ENCODE measurements around the gene DISC1.
"Not testable (repeated sequence)": the region's sequence is repeated elsewhere in the genome, so short reads cannot be mapped to it uniquely, and the experiment has no call there.

Gene DISC1

DNA sequence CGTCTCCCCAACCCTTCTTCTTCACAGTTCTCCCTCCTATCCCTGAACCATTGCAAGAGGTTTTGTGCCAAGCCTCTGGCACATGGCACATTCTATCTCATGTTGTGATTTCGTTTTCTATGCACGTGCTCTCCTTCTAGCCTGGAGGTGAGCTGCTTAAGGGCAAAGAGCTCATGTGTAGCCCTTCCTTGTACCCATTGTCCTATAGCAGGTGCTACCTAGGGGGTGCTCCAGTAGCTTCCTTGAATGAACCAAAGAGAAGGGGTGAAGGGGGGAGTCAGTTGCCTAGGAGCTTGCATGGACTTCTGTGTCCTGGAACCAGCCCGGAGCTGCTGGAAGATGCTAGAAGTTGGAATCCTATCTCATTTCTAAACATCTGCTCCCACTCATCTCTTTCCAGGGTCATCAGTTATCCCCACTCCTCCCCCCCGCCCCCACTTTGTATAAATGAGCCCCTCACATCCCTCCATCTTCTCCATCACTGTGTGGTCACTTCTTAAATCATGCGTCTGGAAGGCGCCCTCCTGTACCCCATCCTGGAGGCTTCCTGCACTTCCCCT is 535 bp upstream of the DISC1 start:
- no peak overlapping the region for H3K9ac ChIP-seq (ENCODE audit: low read depth, low read length)

DNA sequence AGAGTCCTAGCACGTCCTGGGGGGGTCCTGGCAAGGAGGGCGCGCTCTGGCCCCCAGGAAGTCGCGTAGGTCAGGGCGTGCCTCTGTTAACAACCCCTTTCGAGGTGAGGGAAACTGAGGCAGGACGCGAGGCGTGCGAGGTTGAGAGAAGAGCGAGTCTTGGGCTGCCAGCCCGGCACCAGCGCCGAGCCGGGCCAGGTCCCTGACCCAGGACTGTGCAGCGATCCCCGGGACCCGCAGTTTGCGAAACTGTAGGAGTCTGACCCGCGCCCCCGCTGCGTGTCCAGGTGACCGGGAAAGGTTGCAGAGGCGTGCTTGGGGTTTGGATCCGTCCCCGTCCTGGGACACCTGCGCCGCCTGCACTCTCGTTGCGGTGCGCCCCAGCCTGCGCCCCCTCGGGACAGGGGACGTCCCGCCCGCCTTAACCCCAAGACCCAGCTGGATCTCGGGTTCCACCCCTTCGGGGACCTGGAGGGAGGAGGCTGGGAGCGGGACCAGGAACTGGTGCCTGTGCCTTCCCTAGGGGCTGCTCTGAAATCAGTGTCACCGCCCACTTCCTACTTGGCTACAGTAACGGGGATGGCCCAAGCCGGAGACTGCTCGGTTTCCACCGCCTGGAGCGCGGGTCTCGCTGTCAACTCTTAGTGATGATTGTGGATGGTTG is 493 bp downstream of the DISC1 start:
- H3K4me1 ChIP-seq (ENCODE audit: control insufficient read depth, insufficient read depth, low read length): peaks cover 8% of the 10 kb centered on the region
- H3K4me3 ChIP-seq (ENCODE audit: low read depth, low read length): peak overlapping the region; percentile 95
- no peak overlapping the region for H3K27ac ChIP-seq (ENCODE audit: low read depth, low read length)
- peak overlapping the region; percentile 22; the same call in 1 of the 2 replicates for H3K9ac ChIP-seq (ENCODE audit: low read depth, low read length)
- H3K9me3 ChIP-seq (ENCODE audit: control insufficient read depth, insufficient read depth, low read length): no peaks in the 10 kb centered on the region
- H3K36me3 ChIP-seq (ENCODE audit: control insufficient read depth, insufficient read depth, low read length): no peaks in the 10 kb centered on the region
- H3K27me3 ChIP-seq (ENCODE audit: control insufficient read depth, insufficient read depth, low read length): peaks cover 22% of the 10 kb centered on the region

More for the DNA sequence above, 535 bp upstream of the DISC1 start:
- H3K36me3 ChIP-seq (ENCODE audit: control insufficient read depth, insufficient read depth, low read length): no peaks in the 10 kb centered on the region
- peak overlapping the region; percentile 95 for H3K4me3 ChIP-seq (ENCODE audit: low read depth, low read length)
- H3K4me1 ChIP-seq (ENCODE audit: control insufficient read depth, insufficient read depth, low read length): peaks cover 8% of the 10 kb centered on the region
- H3K27ac ChIP-seq (ENCODE audit: low read depth, low read length): no peak overlapping the region
- H3K27me3 ChIP-seq (ENCODE audit: control insufficient read depth, insufficient read depth, low read length): peaks cover 25% of the 10 kb centered on the region
- H3K9me3 ChIP-seq (ENCODE audit: control insufficient read depth, insufficient read depth, low read length): no peaks in the 10 kb centered on the region

DNA sequence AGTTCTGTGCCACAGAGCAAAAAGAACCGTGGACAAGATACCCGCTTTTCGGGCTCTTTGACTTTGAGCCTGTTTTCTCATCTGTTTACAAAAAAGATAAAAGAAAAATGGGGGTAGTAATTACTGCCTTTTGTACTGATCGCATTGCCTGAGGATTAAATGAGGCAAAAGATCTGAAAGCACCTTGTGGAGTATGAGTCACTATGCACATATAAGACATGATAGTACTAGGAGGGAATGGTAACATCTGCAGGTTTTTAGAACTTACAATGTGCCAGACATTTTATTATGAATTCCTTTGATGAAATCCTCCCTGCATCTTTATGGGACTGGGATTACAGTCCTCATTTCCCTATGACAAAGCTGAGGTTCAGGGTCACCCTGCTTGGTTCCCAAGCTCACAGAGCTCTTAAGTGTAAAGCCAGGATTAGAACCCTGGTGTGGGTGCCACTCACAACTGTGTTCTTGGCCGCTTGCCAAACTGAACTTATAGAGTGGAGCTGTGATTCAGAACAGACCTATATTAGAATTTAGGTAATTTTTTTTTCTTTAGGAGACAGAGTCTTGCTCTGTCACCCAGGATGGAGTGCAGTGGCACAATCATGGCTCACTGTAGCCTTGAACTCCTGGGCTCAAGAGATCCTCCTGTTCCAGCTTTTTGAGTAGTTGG is 1.8 kb downstream of the DISC1 start:
- Histone ChIP-seq H3K27ac (ENCODE audit: low read depth, low read length) (no peak overlapping the region), H3K9me3 (ENCODE audit: control insufficient read depth, insufficient read depth, low read length) (no peaks in the 10 kb centered on the region), H3K36me3 (ENCODE audit: control insufficient read depth, insufficient read depth, low read length) (no peaks in the 10 kb centered on the region), H3K9ac (ENCODE audit: low read depth, low read length) (no peak overlapping the region), H3K4me3 (ENCODE audit: low read depth, low read length) (no peak overlapping the region), H3K4me1 (ENCODE audit: control insufficient read depth, insufficient read depth, low read length) (peaks cover 8% of the 10 kb centered on the region), H3K27me3 (ENCODE audit: control insufficient read depth, insufficient read depth, low read length) (peaks cover 17% of the 10 kb centered on the region)

DNA sequence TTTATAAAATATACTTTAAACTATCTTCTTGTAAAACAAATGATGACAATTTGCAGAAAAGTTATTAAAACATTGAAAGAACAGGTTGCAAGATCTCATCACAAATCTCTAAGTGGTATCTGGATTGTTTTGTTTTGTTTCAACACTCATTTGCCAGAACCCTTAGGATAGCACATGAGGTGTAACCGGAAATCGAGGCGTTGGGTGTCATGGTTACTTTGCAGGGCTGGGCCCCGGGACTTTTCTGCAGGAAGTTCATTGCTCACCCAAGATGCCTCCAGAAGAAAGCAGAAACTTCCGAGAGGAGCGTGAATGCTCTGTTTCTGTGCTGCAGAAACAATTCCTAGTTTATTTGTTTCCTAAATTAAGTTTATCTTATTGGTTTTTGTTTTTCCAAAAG is 2.5 kb downstream of the DISC1 start:
- Histone ChIP-seq H3K36me3 (ENCODE audit: control insufficient read depth, insufficient read depth, low read length) (no peaks in the 10 kb centered on the region), H3K4me3 (ENCODE audit: low read depth, low read length) (no peak overlapping the region), H3K9me3 (ENCODE audit: control insufficient read depth, insufficient read depth, low read length) (no peaks in the 10 kb centered on the region), H3K9ac (ENCODE audit: low read depth, low read length) (no peak overlapping the region), H3K27me3 (ENCODE audit: control insufficient read depth, insufficient read depth, low read length) (peaks cover 15% of the 10 kb centered on the region), H3K27ac (ENCODE audit: low read depth, low read length) (no peak overlapping the region), H3K4me1 (ENCODE audit: control insufficient read depth, insufficient read depth, low read length) (peaks cover 8% of the 10 kb centered on the region)

DNA sequence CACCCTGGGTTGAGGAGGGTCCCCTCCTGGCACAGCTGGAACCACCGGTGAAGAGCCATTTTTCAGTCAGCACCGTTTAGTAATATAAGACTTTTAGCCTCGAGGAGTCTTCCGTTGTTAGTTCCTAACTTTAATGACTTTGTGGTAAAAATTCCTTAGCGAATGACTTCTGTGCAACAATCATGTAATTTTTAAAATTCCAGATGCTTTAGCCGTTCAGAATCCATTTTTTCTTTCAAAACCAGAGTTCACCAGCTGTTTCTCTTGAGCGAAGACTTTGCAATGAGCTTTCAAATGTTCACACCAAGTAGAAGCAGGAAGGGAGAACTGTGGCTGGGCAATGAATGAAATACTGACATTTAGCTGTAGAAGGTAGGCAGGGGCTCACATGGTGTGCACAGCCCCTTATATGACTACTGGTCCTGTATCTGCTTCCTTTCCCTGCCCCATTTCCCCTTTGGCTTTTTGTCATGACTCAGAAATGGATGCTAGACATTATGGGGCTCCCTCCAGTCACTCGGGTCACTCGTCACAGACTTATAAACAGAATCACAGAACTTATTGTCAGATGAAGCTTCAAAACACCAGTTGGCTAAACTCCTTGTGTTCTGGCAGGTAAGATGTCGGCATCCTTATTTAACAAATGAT is 4.1 kb downstream of the DISC1 start:
- H3K9me3 ChIP-seq (ENCODE audit: control insufficient read depth, insufficient read depth, low read length): no peaks in the 10 kb centered on the region
- no peak overlapping the region for H3K9ac ChIP-seq (ENCODE audit: low read depth, low read length)
- no peak overlapping the region for H3K27ac ChIP-seq (ENCODE audit: low read depth, low read length)
- no peaks in the 10 kb centered on the region for H3K36me3 ChIP-seq (ENCODE audit: control insufficient read depth, insufficient read depth, low read length)
- H3K27me3 ChIP-seq (ENCODE audit: control insufficient read depth, insufficient read depth, low read length): peaks cover 12% of the 10 kb centered on the region
- peaks cover 8% of the 10 kb centered on the region for H3K4me1 ChIP-seq (ENCODE audit: control insufficient read depth, insufficient read depth, low read length)
- H3K4me3 ChIP-seq (ENCODE audit: low read depth, low read length): no peak overlapping the region

DNA sequence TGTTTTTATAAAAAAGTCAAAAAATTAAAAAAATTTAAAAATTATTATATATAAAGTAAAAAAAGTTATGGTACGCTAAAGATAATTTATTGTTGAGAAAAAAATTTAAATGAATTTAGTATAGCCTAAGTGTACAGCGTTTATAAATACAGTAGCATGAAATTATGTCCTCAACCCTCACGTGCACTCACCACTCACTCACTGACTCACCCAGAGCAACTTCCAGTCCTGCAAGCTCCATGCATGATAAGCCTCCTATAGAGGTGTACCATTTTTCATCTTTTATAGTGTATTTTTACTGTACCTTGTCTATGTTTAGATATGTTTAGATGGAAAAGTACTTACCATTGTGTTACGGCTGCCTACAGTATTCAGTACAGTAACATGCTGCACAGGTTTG is 5.1 kb downstream of the DISC1 start:
- no peaks in the 10 kb centered on the region for H3K36me3 ChIP-seq (ENCODE audit: control insufficient read depth, insufficient read depth, low read length)
- no peak overlapping the region for H3K27ac ChIP-seq (ENCODE audit: low read depth, low read length)
- H3K4me3 ChIP-seq (ENCODE audit: low read depth, low read length): no peak overlapping the region
- H3K9me3 ChIP-seq (ENCODE audit: control insufficient read depth, insufficient read depth, low read length): no peaks in the 10 kb centered on the region
- H3K4me1 ChIP-seq (ENCODE audit: control insufficient read depth, insufficient read depth, low read length): peaks cover 4% of the 10 kb centered on the region
- peaks cover 8% of the 10 kb centered on the region for H3K27me3 ChIP-seq (ENCODE audit: control insufficient read depth, insufficient read depth, low read length)
- no peak overlapping the region for H3K9ac ChIP-seq (ENCODE audit: low read depth, low read length)

DNA sequence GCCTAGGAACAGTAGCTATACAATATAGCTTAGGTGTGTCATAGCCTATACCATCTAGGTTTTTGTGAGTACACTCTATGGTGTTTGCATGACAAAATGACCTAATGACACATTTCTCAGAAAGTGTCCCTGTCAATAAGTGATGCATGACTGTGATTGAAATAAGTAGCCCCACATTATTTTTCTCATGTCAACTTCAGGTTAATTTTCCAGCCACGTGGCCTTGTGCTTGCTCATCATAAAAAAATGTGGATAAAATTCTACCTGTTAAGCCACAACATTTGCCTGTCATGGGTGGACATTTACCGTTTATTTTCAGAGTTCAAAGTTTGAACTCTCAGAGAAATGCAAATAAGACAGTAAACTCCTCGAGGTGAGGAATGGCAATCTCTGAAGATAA is 5.5 kb downstream of the DISC1 start:
- Histone ChIP-seq H3K4me3 (ENCODE audit: low read depth, low read length) (no peak overlapping the region), H3K9me3 (ENCODE audit: control insufficient read depth, insufficient read depth, low read length) (no peaks in the 10 kb centered on the region), H3K27ac (ENCODE audit: low read depth, low read length) (no peak overlapping the region), H3K9ac (ENCODE audit: low read depth, low read length) (no peak overlapping the region), H3K27me3 (ENCODE audit: control insufficient read depth, insufficient read depth, low read length) (peaks cover 8% of the 10 kb centered on the region), H3K4me1 (ENCODE audit: control insufficient read depth, insufficient read depth, low read length) (peaks cover 4% of the 10 kb centered on the region), H3K36me3 (ENCODE audit: control insufficient read depth, insufficient read depth, low read length) (no peaks in the 10 kb centered on the region)

DNA sequence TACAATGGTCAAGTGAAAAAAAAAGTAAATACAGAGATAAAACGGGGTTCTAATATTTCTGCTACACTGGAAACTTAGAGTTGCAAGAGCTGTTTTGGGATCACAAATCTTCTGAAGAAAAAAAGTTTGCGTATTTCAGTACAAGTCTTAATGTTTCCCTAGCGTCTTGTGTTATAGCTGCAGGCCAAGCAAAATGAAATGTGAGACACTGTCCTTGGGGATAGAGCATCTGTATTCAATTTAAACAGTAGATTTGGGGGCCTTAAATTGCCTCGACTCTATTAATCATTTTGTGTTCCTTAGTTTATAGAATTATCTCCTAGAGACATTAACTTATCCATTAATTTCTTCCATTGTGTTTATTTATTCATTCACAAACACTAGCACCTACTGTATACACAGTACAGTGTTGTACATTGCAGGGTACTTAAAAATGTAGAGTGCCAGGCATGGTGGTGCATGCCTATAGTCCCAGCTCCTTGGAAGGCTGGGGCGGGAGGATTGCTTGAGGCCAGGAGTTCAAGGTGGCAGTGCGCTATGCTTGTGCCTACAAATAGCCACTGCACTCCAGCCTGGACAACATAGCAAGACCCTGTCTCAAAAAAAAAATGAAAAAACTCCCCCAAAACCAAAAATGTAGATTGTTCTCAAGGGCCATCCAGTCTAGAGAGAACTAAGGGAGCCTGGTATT is 7.9 kb downstream of the DISC1 start:
- no peak overlapping the region for H3K27ac ChIP-seq (ENCODE audit: low read depth, low read length)
- no peak overlapping the region for H3K9ac ChIP-seq (ENCODE audit: low read depth, low read length)
- no peaks in the 10 kb centered on the region for H3K4me1 ChIP-seq (ENCODE audit: control insufficient read depth, insufficient read depth, low read length)
- H3K36me3 ChIP-seq (ENCODE audit: control insufficient read depth, insufficient read depth, low read length): no peaks in the 10 kb centered on the region
- H3K9me3 ChIP-seq (ENCODE audit: control insufficient read depth, insufficient read depth, low read length): no peaks in the 10 kb centered on the region
- H3K4me3 ChIP-seq (ENCODE audit: low read depth, low read length): no peak overlapping the region
- H3K27me3 ChIP-seq (ENCODE audit: control insufficient read depth, insufficient read depth, low read length): no peaks in the 10 kb centered on the region

DNA sequence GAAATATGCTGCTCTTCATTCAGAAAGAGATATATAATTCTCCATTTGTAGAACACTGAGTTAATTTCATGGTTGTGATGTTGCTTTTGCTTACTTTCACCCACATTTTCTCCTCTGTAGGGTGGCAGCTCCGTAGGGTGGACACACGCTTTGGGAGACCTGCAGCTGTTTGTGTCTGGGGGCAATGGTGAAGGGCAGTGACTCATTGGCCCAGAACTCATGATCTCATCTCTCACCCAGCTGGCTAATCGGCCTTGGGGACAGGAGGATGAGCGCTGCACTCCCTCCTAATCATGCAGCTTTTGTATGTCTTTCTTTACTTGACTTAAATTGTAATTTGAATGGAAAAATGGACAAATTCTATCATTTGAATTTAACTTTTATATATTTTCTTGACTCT is 9.6 kb downstream of the DISC1 start:
- no peaks in the 10 kb centered on the region for H3K4me1 ChIP-seq (ENCODE audit: control insufficient read depth, insufficient read depth, low read length)
- H3K9ac ChIP-seq (ENCODE audit: low read depth, low read length): no peak overlapping the region
- H3K36me3 ChIP-seq (ENCODE audit: control insufficient read depth, insufficient read depth, low read length): no peaks in the 10 kb centered on the region
- no peaks in the 10 kb centered on the region for H3K9me3 ChIP-seq (ENCODE audit: control insufficient read depth, insufficient read depth, low read length)
- H3K27me3 ChIP-seq (ENCODE audit: control insufficient read depth, insufficient read depth, low read length): no peaks in the 10 kb centered on the region
- no peak overlapping the region for H3K27ac ChIP-seq (ENCODE audit: low read depth, low read length)
- H3K4me3 ChIP-seq (ENCODE audit: low read depth, low read length): no peak overlapping the region

DNA sequence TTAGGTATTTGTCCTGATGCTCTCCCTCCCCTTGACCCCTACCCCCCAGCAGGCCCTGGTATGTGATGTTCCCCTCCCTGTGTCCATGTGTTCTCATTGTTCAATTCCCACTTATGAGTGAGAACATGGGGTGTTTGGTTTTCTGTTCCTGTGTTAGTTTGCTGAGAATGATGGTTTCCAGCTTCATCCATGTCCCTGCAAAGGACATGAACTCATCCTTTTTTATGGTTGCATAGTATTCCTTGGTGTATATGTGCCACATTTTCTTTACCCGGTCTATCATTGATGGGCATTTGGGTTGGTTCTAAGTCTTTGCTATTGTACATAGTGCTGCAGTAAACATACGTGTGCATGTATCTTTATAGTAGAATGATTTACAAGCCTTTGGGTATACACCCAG is 10.3 kb downstream of the DISC1 start:
- H3K4me1 ChIP-seq (ENCODE audit: control insufficient read depth, insufficient read depth, low read length); H3K27ac ChIP-seq (ENCODE audit: low read depth, low read length); H3K36me3 ChIP-seq (ENCODE audit: control insufficient read depth, insufficient read depth, low read length); H3K9me3 ChIP-seq (ENCODE audit: control insufficient read depth, insufficient read depth, low read length); H3K4me3 ChIP-seq (ENCODE audit: low read depth, low read length); H3K9ac ChIP-seq (ENCODE audit: low read depth, low read length); H3K27me3 ChIP-seq (ENCODE audit: control insufficient read depth, insufficient read depth, low read length): not testable (repeated sequence)
